ENCODE data around the gene COL4A1. TPM values are rescaled to one million over a fixed set of nuclear protein-coding genes. Genes with fewer than 3 reads are reported as not detected.

Gene COL4A1
- total RNA-seq, 2 donors from 2014 or later = 27.0 to 97.0 TPM

- no peak for TF ChIP-seq CTCF (IDR thresholded peaks at IDR 0.05)
- no peak overlapping the region for H3K4me3 ChIP-seq
- no peak overlapping the region for H3K27ac ChIP-seq
- no peak overlapping the region for H3K9ac ChIP-seq (ENCODE audit: low read depth in 2 of 2, low read length in 2 of 2)
- no peak for DNase-seq
- intact Hi-C loops (cut with DNase I) = no loop called here
- no peaks in the 10 kb centered on the region for H3K9me3 ChIP-seq
- no peaks in the 10 kb centered on the region for H3K4me1 ChIP-seq
- H3K36me3 ChIP-seq = no peaks in the 10 kb centered on the region
- H3K27me3 ChIP-seq = no peaks in the 10 kb centered on the region
Measured at GRCh38 chr13:110199046-110199831, 107.7 kb downstream of the COL4A1 start.

- no peak for DNase-seq
- H3K36me3 ChIP-seq = no peaks in the 10 kb centered on the region
Measured at GRCh38 chr13:110197471-110197870, 109.5 kb downstream of the COL4A1 start.

GRCh38 chr13:110197026-110197425, 109.9 kb downstream of the COL4A1 start:
- no peak for DNase-seq
- no peak overlapping the region for H3K4me3 ChIP-seq
- H3K9ac ChIP-seq (ENCODE audit: low read depth in 2 of 2, low read length in 2 of 2) = no peak overlapping the region
- no peak overlapping the region for H3K27ac ChIP-seq
- H3K9me3 ChIP-seq = no peaks in the 10 kb centered on the region
- H3K27me3 ChIP-seq = no peaks in the 10 kb centered on the region
- intact Hi-C loops (cut with DNase I) = no loop called here
- TF ChIP-seq CTCF (IDR thresholded peaks at IDR 0.05) = no peak
- H3K36me3 ChIP-seq = no peaks in the 10 kb centered on the region
- no peaks in the 10 kb centered on the region for H3K4me1 ChIP-seq

More at GRCh38 chr13:110197471-110197870, 109.5 kb downstream of the COL4A1 start:
- intact Hi-C loops (cut with DNase I) = no loop called here
- H3K9ac ChIP-seq (ENCODE audit: low read depth in 2 of 2, low read length in 2 of 2) = no peak overlapping the region
- no peak overlapping the region for H3K27ac ChIP-seq
- no peaks in the 10 kb centered on the region for H3K9me3 ChIP-seq
- no peak for TF ChIP-seq CTCF (IDR thresholded peaks at IDR 0.05)
- no peaks in the 10 kb centered on the region for H3K27me3 ChIP-seq
- H3K4me3 ChIP-seq = no peak overlapping the region
- no peaks in the 10 kb centered on the region for H3K4me1 ChIP-seq

GRCh38 chr13:110195547-110196485, 111.1 kb downstream of the COL4A1 start:
- no peak for TF ChIP-seq CTCF (IDR thresholded peaks at IDR 0.05)
- no peak overlapping the region for H3K27ac ChIP-seq
- DNase-seq = no peak
- H3K36me3 ChIP-seq = no peaks in the 10 kb centered on the region
- no peak overlapping the region for H3K4me3 ChIP-seq
- intact Hi-C loops (cut with DNase I) = no loop called here
- no peaks in the 10 kb centered on the region for H3K27me3 ChIP-seq
- H3K9me3 ChIP-seq = no peaks in the 10 kb centered on the region
- H3K4me1 ChIP-seq = no peaks in the 10 kb centered on the region
- H3K9ac ChIP-seq (ENCODE audit: low read depth in 2 of 2, low read length in 2 of 2) = no peak overlapping the region

GRCh38 chr13:110194451-110194850, 112.5 kb downstream of the COL4A1 start:
- Histone ChIP-seq H3K27ac (no peak overlapping the region), H3K9ac (ENCODE audit: low read depth in 2 of 2, low read length in 2 of 2) (no peak overlapping the region), H3K4me3 (no peak overlapping the region), H3K9me3 (no peaks in the 10 kb centered on the region), H3K27me3 (no peaks in the 10 kb centered on the region), H3K36me3 (no peaks in the 10 kb centered on the region), H3K4me1 (no peaks in the 10 kb centered on the region)
- intact Hi-C loops (cut with DNase I) = no loop called here
- no peak for TF ChIP-seq CTCF (IDR thresholded peaks at IDR 0.05)
- DNase-seq = no peak

All from colonic mucosa (tissue), 4 donors.